ENCODE results near the gene INPP5A. TPM values are rescaled to one million over a fixed set of nuclear protein-coding genes. Genes with fewer than 3 reads are reported as not detected.

Gene INPP5A
- total RNA-seq, 1 experiment from 2014 or later, result 14.7 TPM

GRCh38 chr10:132684164-132684891 is 146.7 kb downstream of the INPP5A start:
- POLR2A ChIA-PET, result no interaction called here
- Mint-ChIP-seq H3K9me3 (ENCODE audit: unreplicated experiment) (peaks cover 6% of the 10 kb centered on the region), H3K4me3 (ENCODE audit: unreplicated experiment) (no peak overlapping the region), H3K27me3 (ENCODE audit: insufficient read depth, unreplicated experiment) (no peaks in the 10 kb centered on the region), H3K4me1 (ENCODE audit: insufficient read depth, unreplicated experiment) (peaks cover 12% of the 10 kb centered on the region), H3K36me3 (ENCODE audit: insufficient read depth, unreplicated experiment) (peaks cover 6% of the 10 kb centered on the region), H3K27ac (ENCODE audit: low read depth, unreplicated experiment) (no peak overlapping the region)
- no TSS peak for BruUV-seq (replicated peaks)
- intact Hi-C loops (cut with micrococcal nuclease), result no loop called here
- CTCF ChIA-PET, result no interaction called here
- TF ChIP-seq CTCF (IDR thresholded peaks at IDR 0.05; ENCODE audit: unreplicated experiment), result no peak
- DNase-seq (ENCODE audit: unreplicated experiment), result peak; percentile 34

- Mint-ChIP-seq H3K27me3 (ENCODE audit: insufficient read depth, unreplicated experiment) (no peaks in the 10 kb centered on the region), H3K27ac (ENCODE audit: low read depth, unreplicated experiment) (no peak overlapping the region), H3K36me3 (ENCODE audit: insufficient read depth, unreplicated experiment) (peaks cover 6% of the 10 kb centered on the region), H3K4me1 (ENCODE audit: insufficient read depth, unreplicated experiment) (peaks cover 12% of the 10 kb centered on the region), H3K9me3 (ENCODE audit: unreplicated experiment) (peaks cover 6% of the 10 kb centered on the region), H3K4me3 (ENCODE audit: unreplicated experiment) (no peak overlapping the region)
- CTCF ChIA-PET, result interaction anchor here (0.8 kb wide), 1 partner anchor 226 kb away, joined by 3 read pairs; no protein-coding TSS in a partner anchor
- intact Hi-C loops (cut with micrococcal nuclease), result no loop called here
- peak; percentile 47 for DNase-seq (ENCODE audit: unreplicated experiment)
- BruUV-seq (replicated peaks), result no TSS peak
- POLR2A ChIA-PET, result no interaction called here
- no peak for TF ChIP-seq CTCF (IDR thresholded peaks at IDR 0.05; ENCODE audit: unreplicated experiment)
These were observed 147.7 kb downstream of the INPP5A start for GRCh38 chr10:132685101-132685891.

GRCh38 chr10:132685921-132686680 is 148.5 kb downstream of the INPP5A start:
- TF ChIP-seq CTCF (IDR thresholded peaks at IDR 0.05; ENCODE audit: unreplicated experiment), result no peak
- BruUV-seq (replicated peaks), result no TSS peak
- CTCF ChIA-PET, result interaction anchor here (0.8 kb wide), 1 partner anchor 227 kb away, joined by 3 read pairs; no protein-coding TSS in a partner anchor
- peaks cover 6% of the 10 kb centered on the region for H3K9me3 Mint-ChIP-seq (ENCODE audit: unreplicated experiment)
- H3K36me3 Mint-ChIP-seq (ENCODE audit: insufficient read depth, unreplicated experiment), result peaks cover 6% of the 10 kb centered on the region
- no peak overlapping the region for H3K4me3 Mint-ChIP-seq (ENCODE audit: unreplicated experiment)
- no peak overlapping the region for H3K27ac Mint-ChIP-seq (ENCODE audit: low read depth, unreplicated experiment)
- no peak for DNase-seq (ENCODE audit: unreplicated experiment)
- H3K27me3 Mint-ChIP-seq (ENCODE audit: insufficient read depth, unreplicated experiment), result no peaks in the 10 kb centered on the region
- H3K4me1 Mint-ChIP-seq (ENCODE audit: insufficient read depth, unreplicated experiment), result peaks cover 12% of the 10 kb centered on the region
- intact Hi-C loops (cut with micrococcal nuclease), result no loop called here
- POLR2A ChIA-PET, result no interaction called here
